Measurements from ENCODE around the gene XYLB.

DNA sequence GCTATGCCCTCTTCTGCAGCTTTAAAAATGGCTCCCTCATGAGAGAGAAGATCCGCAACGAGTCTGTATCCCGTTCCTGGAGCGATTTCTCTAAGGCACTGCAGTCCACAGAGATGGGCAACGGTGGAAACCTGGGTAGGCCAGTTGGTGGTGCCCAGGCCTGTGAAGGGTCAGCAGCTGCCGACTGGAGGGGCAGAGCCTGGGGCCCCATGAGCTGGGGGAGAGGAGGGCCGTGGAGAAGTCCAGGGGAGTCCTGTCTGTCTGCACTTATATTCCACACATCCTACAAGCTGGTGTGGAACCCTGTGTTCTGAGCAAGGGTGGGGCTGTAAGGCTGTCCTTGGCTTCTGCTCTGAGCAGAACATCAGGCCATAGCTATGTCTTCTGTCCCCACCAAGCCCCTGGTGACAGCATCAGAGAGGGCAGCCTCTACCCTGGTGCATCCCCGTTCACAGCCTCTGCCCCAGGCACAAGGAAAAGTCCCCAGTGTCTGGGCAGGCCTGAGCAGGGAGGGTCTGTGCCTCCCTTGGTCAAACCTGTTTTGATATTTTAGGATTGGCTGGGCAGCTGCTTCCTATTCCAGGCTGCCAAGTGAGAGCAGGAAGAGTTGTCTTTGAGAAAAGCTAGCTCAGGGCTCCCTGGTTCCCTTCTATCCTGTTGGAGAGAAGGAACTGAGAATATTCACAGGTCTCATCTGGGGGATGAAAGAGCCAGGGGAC is 29.7 kb downstream of the XYLB start:
- no peak for TF ChIP-seq EZH2 (IDR thresholded peaks at IDR 0.05; ENCODE audit: borderline replicate concordance, low read depth, low read length, severe bottlenecking)
- TF ChIP-seq, protein P1, sequence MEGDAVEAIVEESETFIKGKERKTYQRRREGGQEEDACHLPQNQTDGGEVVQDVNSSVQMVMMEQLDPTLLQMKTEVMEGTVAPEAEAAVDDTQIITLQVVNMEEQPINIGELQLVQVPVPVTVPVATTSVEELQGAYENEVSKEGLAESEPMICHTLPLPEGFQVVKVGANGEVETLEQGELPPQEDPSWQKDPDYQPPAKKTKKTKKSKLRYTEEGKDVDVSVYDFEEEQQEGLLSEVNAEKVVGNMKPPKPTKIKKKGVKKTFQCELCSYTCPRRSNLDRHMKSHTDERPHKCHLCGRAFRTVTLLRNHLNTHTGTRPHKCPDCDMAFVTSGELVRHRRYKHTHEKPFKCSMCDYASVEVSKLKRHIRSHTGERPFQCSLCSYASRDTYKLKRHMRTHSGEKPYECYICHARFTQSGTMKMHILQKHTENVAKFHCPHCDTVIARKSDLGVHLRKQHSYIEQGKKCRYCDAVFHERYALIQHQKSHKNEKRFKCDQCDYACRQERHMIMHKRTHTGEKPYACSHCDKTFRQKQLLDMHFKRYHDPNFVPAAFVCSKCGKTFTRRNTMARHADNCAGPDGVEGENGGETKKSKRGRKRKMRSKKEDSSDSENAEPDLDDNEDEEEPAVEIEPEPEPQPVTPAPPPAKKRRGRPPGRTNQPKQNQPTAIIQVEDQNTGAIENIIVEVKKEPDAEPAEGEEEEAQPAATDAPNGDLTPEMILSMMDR (IDR thresholded peaks at IDR 0.05; ENCODE audit: borderline replicate concordance, extremely low read depth, low read length, poor library complexity, severe bottlenecking) = no peak

All from DND-41 (cell line).